Measurements from ENCODE around the gene NDUFV2. TPM values are rescaled to one million over a fixed set of nuclear protein-coding genes. Genes with fewer than 3 reads are reported as not detected.

The NDUFV2 gene
- total RNA-seq (2021; ENCODE audit: unreplicated experiment) = 194 TPM
- 77.1 and 115 TPM in 2 replicates for polyA plus RNA-seq (2012)
- Bru-seq, nascent RNA = percentile 98 among the genes with signal in this experiment
- percentile 98 among the genes with signal in this experiment for BruChase-seq, experiment 1, labeled RNA remaining after a 6-hour chase
- percentile 97 among the genes with signal in this experiment for BruChase-seq, experiment 2, labeled RNA remaining after a 2-hour chase
- long read RNA-seq, transcript NDUFV2-201 (8 exons, 930 nt) = major isoform, 154 of 164 reads
- long read RNA-seq, partial matches to known transcripts = 0 of 164 reads
- long read RNA-seq, other reads (novel, unspliced or antisense) = 9 of 164 reads

DNA sequence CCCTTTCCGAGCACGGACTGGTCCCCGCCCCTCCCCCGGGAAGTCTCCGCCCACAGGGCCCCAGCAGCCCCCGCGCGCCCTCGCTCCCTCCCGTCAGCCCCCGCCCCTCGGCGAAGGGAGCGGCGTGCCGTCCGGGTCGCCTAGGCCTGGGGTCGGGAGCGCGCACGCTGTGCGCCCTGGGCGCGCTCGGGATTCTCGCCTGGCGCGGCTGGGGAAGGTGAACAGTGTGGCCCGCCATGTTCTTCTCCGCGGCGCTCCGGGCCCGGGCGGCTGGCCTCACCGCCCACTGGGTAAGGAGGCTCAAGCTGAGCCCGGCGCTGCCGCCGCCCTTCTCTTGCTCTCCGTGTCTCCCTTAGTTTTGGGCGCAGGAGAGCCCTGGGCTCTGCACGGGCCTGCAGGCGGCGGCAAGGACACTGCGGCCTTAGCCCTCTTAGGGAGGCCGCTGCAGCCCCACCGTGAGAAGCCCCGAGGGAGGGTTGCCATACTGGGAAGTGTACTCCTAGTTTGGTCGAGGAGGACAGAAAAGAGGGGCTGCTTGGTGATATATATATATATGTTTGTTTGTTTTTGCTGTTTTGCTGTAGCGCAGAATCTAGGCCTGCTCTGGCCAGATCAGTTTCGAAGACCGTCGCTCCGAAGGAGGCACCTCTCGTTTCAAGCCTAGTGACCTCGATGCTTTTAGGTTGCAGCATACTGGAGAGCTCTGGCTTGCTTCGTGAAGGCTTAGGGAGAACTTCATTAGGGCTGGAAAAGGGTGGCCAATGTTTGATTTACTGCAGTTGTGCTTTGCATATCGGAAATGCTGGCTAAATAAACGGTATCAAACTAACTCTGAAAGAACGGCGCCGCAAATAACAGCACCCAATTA is at the start of gene NDUFV2:
Gene NDUFV2, plus strand, starts transcription at position 192 of the 868 bp plus-strand sequence. Its CDS starts 45 bp downstream, at position 237.
- ChIA-PET CTCF (interaction anchor here (1.0 kb wide), 1 partner anchor 29 kb away, joined by 3 read pairs; no protein-coding TSS in a partner anchor), RAD21 (ENCODE audit: low non-redundant PET in 1 of 2, low total read pairs in 2 of 2, uncharacterized antibody in 2 of 2, unreplicated experiment in 2 of 2) (interaction anchor here in 1 of 2 experiments (0.6 kb wide), 1 partner anchor 830 kb away, joined by 5 read pairs; no protein-coding TSS in a partner anchor), POLR2A (interaction anchor here (0.8 to 1.1 kb wide), 3 partner anchors 11 to 33 kb away, joined by 3 read pairs; no protein-coding TSS in a partner anchor)
- no peaks in the 10 kb centered on the region for H3K9me2 ChIP-seq (ENCODE audit: insufficient read depth)
- no peak within 1 kb of the TSS for H2AFZ ChIP-seq (ENCODE audit: low read depth, low read length, poor library complexity, severe bottlenecking)
- peak within 1 kb of the TSS; percentile 75 for H3K9ac ChIP-seq (ENCODE audit: low read length)
- peak within 1 kb of the TSS; percentile 69 to 81 for H3K4me3 ChIP-seq (replicated peaks in 1 of 2; ENCODE audit: low read depth in 1 of 2, low read length in 2 of 2)
- no TSS peak for BruUV-seq (replicated peaks)
- peaks cover 10 to 21% of the 10 kb centered on the region in 2 experiments for H3K4me1 ChIP-seq (ENCODE audit: control insufficient read depth in 1 of 2, insufficient read depth in 2 of 2, low read length in 2 of 2)
- H3K27ac ChIP-seq (ENCODE audit: low read depth, low read length) = peak within 1 kb of the TSS; percentile 84
- ATAC-seq = peak; percentile 95
- intact Hi-C loops (cut with micrococcal nuclease) = loop anchor here (2.0 kb wide), 1 partner anchor 34 kb away; the partner anchor contains the start of gene ANKRD12
- peak; percentile 86 for DNase-seq (ENCODE audit: low read depth, low spot score)
- H3K9me3 ChIP-seq (ENCODE audit: control insufficient read depth in 1 of 2, insufficient read depth in 1 of 2, low read depth in 1 of 2, low read length in 2 of 2) = no peaks in the 10 kb centered on the region
- H3K36me3 ChIP-seq (ENCODE audit: control insufficient read depth in 1 of 2, insufficient read depth in 2 of 2, low read length in 2 of 2) = peaks cover 0 to 20% of the 10 kb centered on the region in 2 experiments; a peak in 2 of 4 replicates
- no peaks in the 10 kb centered on the region for H3K27me3 ChIP-seq (ENCODE audit: insufficient read depth, low read length)
- peaks cover 7% of the 10 kb centered on the region; the same call in 1 of the 2 replicates for H4K20me1 ChIP-seq (ENCODE audit: insufficient read depth)
- peaks cover 52% of the 10 kb centered on the region for H3K79me2 ChIP-seq (ENCODE audit: insufficient read depth, low read length)
- H3K4me2 ChIP-seq (ENCODE audit: low read length) = peak within 1 kb of the TSS; percentile 83
- peak; percentile 59 for TF ChIP-seq POLR2A (IDR thresholded peaks at IDR 0.05; ENCODE audit: borderline replicate concordance, extremely low read depth, insufficient read depth, insufficient read length)
- TF ChIP-seq ELF1 (IDR thresholded peaks at IDR 0.05; ENCODE audit: borderline replicate concordance, low read depth) = no peak
- peak; percentile 76 for TF ChIP-seq EGR1 (IDR thresholded peaks at IDR 0.05; ENCODE audit: low read depth)
- peak; percentile 99 for TF ChIP-seq ZFX (IDR thresholded peaks at IDR 0.05)
- no peak for TF ChIP-seq EZH2phosphoT487 (IDR thresholded peaks at IDR 0.05; ENCODE audit: borderline replicate concordance)
- no peak for TF ChIP-seq TCF7L2 (IDR thresholded peaks at IDR 0.05; ENCODE audit: borderline replicate concordance, extremely low read depth, insufficient read depth, insufficient read length)
- TF ChIP-seq, protein P1, sequence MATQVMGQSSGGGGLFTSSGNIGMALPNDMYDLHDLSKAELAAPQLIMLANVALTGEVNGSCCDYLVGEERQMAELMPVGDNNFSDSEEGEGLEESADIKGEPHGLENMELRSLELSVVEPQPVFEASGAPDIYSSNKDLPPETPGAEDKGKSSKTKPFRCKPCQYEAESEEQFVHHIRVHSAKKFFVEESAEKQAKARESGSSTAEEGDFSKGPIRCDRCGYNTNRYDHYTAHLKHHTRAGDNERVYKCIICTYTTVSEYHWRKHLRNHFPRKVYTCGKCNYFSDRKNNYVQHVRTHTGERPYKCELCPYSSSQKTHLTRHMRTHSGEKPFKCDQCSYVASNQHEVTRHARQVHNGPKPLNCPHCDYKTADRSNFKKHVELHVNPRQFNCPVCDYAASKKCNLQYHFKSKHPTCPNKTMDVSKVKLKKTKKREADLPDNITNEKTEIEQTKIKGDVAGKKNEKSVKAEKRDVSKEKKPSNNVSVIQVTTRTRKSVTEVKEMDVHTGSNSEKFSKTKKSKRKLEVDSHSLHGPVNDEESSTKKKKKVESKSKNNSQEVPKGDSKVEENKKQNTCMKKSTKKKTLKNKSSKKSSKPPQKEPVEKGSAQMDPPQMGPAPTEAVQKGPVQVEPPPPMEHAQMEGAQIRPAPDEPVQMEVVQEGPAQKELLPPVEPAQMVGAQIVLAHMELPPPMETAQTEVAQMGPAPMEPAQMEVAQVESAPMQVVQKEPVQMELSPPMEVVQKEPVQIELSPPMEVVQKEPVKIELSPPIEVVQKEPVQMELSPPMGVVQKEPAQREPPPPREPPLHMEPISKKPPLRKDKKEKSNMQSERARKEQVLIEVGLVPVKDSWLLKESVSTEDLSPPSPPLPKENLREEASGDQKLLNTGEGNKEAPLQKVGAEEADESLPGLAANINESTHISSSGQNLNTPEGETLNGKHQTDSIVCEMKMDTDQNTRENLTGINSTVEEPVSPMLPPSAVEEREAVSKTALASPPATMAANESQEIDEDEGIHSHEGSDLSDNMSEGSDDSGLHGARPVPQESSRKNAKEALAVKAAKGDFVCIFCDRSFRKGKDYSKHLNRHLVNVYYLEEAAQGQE (IDR thresholded peaks at IDR 0.05; ENCODE audit: low read depth) = no peak
- peak; percentile 88 for TF ChIP-seq MAX (IDR thresholded peaks at IDR 0.05)
- TF ChIP-seq FOSL1 (IDR thresholded peaks at IDR 0.05; ENCODE audit: low read depth) = no peak
- no peak for TF ChIP-seq JUND (IDR thresholded peaks at IDR 0.05)
- TF ChIP-seq, protein P2, sequence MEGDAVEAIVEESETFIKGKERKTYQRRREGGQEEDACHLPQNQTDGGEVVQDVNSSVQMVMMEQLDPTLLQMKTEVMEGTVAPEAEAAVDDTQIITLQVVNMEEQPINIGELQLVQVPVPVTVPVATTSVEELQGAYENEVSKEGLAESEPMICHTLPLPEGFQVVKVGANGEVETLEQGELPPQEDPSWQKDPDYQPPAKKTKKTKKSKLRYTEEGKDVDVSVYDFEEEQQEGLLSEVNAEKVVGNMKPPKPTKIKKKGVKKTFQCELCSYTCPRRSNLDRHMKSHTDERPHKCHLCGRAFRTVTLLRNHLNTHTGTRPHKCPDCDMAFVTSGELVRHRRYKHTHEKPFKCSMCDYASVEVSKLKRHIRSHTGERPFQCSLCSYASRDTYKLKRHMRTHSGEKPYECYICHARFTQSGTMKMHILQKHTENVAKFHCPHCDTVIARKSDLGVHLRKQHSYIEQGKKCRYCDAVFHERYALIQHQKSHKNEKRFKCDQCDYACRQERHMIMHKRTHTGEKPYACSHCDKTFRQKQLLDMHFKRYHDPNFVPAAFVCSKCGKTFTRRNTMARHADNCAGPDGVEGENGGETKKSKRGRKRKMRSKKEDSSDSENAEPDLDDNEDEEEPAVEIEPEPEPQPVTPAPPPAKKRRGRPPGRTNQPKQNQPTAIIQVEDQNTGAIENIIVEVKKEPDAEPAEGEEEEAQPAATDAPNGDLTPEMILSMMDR (IDR thresholded peaks at IDR 0.05 in 2 of 3, conservative IDR thresholded peaks at IDR 0.05 in 1 of 3; ENCODE audit: borderline replicate concordance in 1 of 3, insufficient read depth in 1 of 3, low read depth in 2 of 3, low read length in 2 of 3) = no peak
- no peak for TF ChIP-seq RAD21 (IDR thresholded peaks at IDR 0.05; ENCODE audit: low read depth)
- TF ChIP-seq CBX3 (IDR thresholded peaks at IDR 0.05; ENCODE audit: low read depth) = peak; percentile 50
- TF ChIP-seq CEBPB (IDR thresholded peaks at IDR 0.05; ENCODE audit: low read depth) = no peak
- peak; percentile 55 for TF ChIP-seq SP1 (IDR thresholded peaks at IDR 0.05; ENCODE audit: low read depth)
- no peak for TF ChIP-seq SRF (IDR thresholded peaks at IDR 0.05; ENCODE audit: low read depth)
- TF ChIP-seq SIN3A (IDR thresholded peaks at IDR 0.05; ENCODE audit: low read depth) = peak; percentile 70
